ENCODE measurements around the gene RNF111.
A peak's percentile ranks its signal among the peaks of the same experiment; 100 is the strongest.

RNF111 gene

GRCh38 chr15:59048897-59049296 is 61.4 kb downstream of the RNF111 start:
- DNase-seq (ENCODE audit: low read depth) = no peak
- H3K4me3 ChIP-seq (ENCODE audit: control insufficient read depth, low read depth, low read length) = no peak overlapping the region
- no peak for TF ChIP-seq CTCF (conservative IDR thresholded peaks at IDR 0.05; ENCODE audit: control insufficient read depth, insufficient read depth, low read depth, low read length)

DNA sequence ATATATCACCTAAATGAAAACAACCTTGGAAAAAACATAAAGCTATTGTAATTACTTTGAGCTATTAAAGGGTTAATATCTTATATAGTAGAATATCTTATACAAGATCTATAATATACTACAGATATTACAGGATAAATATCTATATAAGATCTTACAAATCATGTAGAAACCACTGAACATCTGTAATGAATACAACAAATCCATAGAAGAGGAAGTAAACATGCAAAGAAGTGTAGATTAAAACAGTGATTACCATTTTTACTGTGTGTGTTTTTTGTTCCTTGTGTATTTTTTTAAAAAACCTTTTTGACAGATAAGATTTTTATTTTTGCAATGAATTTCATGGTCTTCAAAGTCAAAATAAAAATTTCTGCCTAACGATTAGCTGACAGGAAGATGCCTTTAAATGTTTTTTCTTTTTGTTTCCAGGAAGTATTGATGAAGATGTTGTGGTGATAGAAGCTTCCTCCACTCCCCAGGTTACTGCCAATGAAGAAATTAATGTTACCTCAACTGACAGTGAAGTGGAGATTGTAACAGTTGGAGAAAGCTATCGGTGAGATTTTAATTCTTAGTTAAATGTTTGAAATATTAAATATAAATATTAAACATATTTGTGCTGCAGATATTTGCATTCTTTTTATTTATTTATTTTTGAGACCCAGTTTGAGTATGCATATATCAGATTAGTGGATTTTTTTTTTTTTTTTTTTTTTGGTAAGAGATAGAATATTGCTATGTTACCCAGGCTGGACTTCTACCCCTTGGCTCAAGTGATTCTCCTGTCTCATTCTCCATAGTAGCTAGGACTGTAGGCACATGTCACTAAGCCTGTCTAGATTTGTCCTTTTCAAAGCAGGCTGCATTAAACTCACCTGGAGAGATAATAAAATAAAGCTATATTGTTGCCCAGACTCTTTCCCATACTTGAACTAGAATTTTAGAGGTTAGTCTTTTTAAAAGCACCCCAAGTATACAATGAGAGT is 64.7 kb downstream of the RNF111 start:
- H3K4me3 ChIP-seq (ENCODE audit: control insufficient read depth, low read depth, low read length) = no peak overlapping the region
- no peak for TF ChIP-seq CTCF (conservative IDR thresholded peaks at IDR 0.05; ENCODE audit: control insufficient read depth, insufficient read depth, low read depth, low read length)
- DNase-seq (ENCODE audit: low read depth) = no peak

- no peak for TF ChIP-seq CTCF (conservative IDR thresholded peaks at IDR 0.05; ENCODE audit: control insufficient read depth, insufficient read depth, low read depth, low read length)
- peak; percentile 52 for DNase-seq (ENCODE audit: low read depth)
- no peak overlapping the region for H3K4me3 ChIP-seq (ENCODE audit: control insufficient read depth, low read depth, low read length)
These were observed 65.5 kb downstream of the RNF111 start for GRCh38 chr15:59052915-59053407.

DNA sequence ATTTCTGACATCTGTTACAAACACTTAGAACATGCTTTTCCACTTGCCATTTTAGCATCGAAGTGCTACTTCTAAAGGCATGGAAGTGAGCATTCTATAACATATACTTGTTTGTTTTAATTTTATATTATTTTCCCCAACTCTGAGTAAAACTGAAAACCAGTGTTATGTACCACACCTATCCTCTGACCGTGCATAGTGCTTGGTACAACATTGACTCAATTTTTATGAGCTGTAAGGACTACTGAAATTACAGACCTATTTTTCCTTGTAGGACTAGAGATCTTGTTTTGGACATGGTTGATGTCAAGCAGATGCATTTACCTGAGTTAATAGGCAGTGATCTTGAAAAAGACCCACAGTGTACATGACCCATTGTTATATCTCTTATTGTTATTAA is 66.0 kb downstream of the RNF111 start:
- TF ChIP-seq CTCF (conservative IDR thresholded peaks at IDR 0.05; ENCODE audit: control insufficient read depth, insufficient read depth, low read depth, low read length) = no peak
- no peak for DNase-seq (ENCODE audit: low read depth)
- H3K4me3 ChIP-seq (ENCODE audit: control insufficient read depth, low read depth, low read length) = no peak overlapping the region

DNA sequence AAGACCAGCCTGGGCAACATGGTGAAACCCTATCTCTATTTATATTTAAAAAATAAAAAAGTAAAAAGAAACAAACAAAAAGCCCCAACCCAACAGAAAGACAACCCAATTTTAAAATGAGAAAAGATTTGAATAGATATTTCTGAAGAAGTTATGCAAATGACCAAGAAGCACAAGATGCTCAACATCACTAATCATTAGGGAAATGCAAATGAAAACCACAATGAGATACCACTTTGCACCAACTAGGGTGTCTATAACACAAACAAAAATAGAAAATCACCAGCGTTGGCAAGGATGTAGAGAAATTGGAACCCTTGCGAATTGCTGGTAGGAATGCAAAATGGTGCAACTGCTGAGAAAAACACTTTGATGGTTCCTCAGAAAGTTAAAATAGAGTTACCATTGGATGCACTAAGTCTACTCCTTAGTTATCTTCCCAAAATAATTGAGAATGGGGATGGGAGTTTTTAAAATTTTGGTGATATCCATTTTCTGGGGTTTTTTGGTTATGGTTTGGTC is 71.7 kb downstream of the RNF111 start:
- no peak for DNase-seq (ENCODE audit: low read depth)
- TF ChIP-seq CTCF (conservative IDR thresholded peaks at IDR 0.05; ENCODE audit: control insufficient read depth, insufficient read depth, low read depth, low read length) = no peak
- no peak overlapping the region for H3K4me3 ChIP-seq (ENCODE audit: control insufficient read depth, low read depth, low read length)

DNA sequence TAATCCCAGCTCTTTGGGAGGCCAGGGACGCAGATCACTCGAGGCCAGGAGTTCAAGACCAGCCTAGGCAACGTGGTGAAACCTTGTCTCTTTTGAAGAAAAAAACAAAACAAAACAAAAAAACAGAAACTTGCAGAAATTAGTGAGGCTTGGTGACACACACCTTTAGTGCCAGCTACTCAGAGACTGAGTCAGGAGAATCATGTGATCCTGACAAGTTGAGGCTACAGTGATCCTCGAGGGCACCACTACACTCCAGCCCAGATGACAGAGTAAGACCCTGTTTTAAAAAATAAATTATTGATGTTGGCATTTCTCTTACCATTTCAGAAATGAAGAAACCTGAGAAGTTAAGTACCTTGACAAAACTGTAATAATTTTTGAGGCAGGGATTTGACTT is 72.9 kb downstream of the RNF111 start:
- no peak for TF ChIP-seq CTCF (conservative IDR thresholded peaks at IDR 0.05; ENCODE audit: control insufficient read depth, insufficient read depth, low read depth, low read length)
- DNase-seq (ENCODE audit: low read depth) = no peak
- H3K4me3 ChIP-seq (ENCODE audit: control insufficient read depth, low read depth, low read length) = no peak overlapping the region

Data from fibroblast of mammary gland (primary cell).